ENCODE measurements around the gene MAPK9.
A peak's percentile ranks its signal among the peaks of the same experiment; 100 is the strongest.
"Not testable (repeated sequence)": the region's sequence is repeated elsewhere in the genome, so short reads cannot be mapped to it uniquely, and the experiment has no call there.

The MAPK9 gene

GRCh38 chr5:180222056-180222455, 69.8 kb downstream of the MAPK9 start:
- DNase-seq, result no peak

DNA sequence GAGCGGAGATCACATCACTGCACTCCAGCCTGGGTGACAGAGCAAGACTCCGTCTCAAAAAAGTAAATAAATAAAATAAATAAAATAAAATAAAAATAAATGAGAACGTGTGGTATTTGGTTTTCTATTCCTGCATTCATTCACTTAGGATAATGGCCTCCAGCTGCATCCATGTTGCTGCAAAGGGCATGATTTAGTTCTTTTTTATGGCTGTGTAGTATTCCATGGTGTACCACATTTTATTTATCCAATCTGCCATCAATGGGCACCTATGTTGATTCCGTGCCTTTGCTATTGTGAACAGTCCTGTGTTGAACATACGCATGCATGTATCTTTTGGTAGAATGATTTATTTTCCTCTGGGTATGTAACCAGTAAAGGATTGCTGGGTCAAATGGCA, 74.1 kb downstream of the MAPK9 start:
- no peak for DNase-seq

DNA sequence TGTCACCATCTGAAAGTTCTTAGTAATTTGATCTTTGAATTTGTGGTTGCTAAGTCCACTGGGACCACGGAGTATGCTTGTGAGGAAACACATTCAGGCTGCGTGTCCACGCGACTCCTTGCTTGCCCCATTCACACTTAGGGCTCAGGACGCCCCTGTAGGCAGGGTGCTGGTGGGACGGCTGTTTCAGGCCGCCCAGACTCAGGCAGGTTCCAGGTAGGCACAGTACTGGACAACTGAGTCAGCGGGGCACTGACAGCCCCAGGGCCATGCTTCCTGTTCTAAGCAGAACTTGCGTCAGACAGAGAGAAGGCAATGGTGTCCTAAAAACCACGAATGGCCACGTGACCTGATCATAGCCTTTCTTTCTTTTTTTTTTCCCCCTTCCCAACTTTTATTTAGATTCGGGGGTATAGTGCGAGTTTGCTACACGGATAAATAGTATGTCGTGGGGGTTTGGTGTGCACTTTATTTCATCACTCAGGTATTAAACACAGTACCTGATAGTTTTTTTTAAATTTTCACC, 75.2 kb downstream of the MAPK9 start:
- no peak for DNase-seq

GRCh38 chr5:180215783-180216630, 75.9 kb downstream of the MAPK9 start:
- DNase-seq, result no peak

- no peak for DNase-seq
These were observed 76.8 kb downstream of the MAPK9 start for GRCh38 chr5:180214870-180215770.

GRCh38 chr5:180213657-180214207, 78.2 kb downstream of the MAPK9 start:
- no peak for DNase-seq

DNA sequence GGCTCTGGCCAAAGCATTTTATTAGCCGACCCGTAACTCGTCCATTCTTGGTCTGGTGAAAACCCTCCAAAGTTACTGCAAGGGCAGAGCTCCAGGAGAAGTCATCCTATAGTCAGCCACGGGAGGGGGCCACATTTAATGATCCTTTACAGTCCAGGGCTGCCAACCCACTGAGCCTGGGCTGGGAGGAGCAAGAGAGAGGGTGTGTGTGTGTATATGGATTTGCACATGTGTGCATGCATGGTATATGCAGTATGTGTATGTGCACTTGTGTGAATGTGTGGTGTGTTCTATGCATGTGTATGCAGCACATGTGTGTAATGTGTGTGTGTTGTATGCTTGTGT, 78.7 kb downstream of the MAPK9 start:
- no peak for DNase-seq

GRCh38 chr5:180212363-180213255, 79.3 kb downstream of the MAPK9 start:
- no peak for DNase-seq

DNA sequence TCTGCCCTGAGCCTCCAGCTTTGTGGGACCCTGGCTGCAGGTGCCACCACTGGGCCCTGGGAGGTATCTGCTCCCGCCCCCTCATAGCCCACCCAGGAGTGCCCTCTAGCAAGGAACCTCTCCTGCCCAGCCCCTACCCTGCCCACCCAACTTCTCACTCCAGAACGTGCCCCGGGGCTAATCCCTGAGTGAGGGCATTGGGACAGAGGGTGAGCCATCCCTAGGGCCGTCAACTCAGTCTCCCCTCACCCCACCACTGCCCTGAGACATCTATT, 80.2 kb downstream of the MAPK9 start:
- no peak for DNase-seq

DNA sequence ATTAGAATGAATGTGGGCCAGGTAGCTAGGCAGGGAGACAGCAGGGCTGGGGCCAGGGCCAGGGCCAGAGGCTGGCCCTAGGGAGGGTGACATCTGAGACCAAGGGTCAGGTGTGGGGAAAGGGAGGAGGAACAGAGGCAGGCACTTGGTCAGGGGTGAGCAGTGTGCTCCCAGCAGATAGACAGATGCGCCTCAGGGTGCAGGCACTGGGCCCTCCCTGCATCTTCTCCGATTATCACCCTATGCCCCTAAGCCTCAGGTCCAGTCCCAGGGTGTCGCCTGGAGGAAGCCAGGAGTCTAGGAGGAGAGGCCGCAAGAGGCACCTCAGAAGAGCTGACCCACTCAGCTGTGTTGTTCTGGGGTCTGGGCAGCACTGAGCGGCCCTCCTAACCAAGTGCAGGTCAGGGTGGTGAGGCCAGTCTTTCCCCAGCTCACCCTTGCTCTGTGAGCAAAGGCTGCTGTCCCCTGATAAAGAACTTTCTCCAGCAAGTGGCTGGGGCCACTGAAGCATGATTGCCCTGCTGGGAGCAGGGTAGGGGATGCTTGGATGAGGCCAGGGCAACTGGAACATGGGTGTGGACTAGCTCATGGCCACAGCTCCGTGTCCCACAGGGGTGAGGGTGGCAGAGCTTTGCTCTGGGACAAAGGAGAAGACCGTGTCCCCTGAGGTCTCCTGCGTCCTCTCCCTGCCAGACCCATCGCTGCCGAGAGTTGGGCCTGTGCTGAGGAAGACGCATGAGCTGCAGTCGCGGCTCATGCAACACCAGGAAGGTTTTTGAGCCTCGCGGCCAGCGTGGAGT, 80.7 kb downstream of the MAPK9 start:
- DNase-seq, result no peak

- DNase-seq, result not testable (repeated sequence)
These were observed 81.8 kb downstream of the MAPK9 start for GRCh38 chr5:180210077-180210476.

GRCh38 chr5:180209137-180209581, 82.7 kb downstream of the MAPK9 start, which contains the start of gene RASGEF1C:
RASGEF1C (minus strand) TSS chr5:180209211; CDS start chr5:180138052, 71,159 bp downstream.
- DNase-seq, result peak in 3 of 4 experiments; percentile 15 to 59 (median 30)

GRCh38 chr5:180208435-180209081, 83.3 kb downstream of the MAPK9 start:
- no peak for DNase-seq

GRCh38 chr5:180208038-180208434, 83.8 kb downstream of the MAPK9 start:
- no peak for DNase-seq

GRCh38 chr5:180207593-180207992, 84.3 kb downstream of the MAPK9 start:
- no peak for DNase-seq

GRCh38 chr5:180206993-180207392, 84.9 kb downstream of the MAPK9 start:
- no peak for DNase-seq

DNA sequence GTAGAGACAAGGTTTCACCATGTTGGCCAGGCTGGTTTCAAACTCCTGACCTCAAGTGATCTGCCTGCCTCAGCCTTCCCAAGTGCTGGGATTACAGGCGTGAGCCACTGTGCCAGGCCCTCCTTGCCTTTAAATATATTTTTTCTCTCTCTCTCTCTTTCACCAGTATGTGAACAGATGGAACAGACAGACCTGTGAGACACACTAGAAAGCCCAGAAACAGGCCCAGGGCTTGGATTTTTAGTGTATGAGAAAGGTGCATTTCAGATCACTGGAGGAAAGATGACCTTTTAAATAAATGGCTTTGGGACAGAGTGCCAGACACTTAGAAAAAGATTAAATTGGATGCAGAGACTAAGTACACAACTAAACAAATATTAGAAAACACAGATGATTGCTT, 86.0 kb downstream of the MAPK9 start:
- DNase-seq, result no peak

DNA sequence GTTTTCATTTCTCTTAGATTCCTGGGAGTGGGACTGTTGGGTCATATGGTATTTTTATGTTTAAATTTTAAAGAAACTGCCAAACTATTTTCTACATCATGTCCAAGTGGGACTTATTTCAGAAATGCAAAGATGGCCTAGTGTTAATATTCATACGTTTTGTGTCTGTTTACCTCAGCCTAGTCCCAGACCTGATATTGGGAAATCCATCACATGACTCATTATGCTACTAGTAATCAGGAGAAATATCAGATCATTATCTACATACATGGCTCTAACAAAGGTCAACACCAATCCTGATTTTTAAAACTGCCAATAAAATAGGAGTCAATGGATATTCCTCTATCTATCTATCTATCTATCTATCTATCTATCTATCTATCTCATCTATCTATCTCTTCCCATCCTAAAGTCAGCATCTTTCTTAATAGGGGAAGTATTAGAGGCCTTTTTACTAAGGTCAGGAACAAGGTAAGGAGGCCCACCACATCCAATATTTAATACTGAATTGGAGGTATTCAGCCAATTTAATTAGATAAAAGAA, 87.5 kb downstream of the MAPK9 start:
- DNase-seq, result no peak

DNA sequence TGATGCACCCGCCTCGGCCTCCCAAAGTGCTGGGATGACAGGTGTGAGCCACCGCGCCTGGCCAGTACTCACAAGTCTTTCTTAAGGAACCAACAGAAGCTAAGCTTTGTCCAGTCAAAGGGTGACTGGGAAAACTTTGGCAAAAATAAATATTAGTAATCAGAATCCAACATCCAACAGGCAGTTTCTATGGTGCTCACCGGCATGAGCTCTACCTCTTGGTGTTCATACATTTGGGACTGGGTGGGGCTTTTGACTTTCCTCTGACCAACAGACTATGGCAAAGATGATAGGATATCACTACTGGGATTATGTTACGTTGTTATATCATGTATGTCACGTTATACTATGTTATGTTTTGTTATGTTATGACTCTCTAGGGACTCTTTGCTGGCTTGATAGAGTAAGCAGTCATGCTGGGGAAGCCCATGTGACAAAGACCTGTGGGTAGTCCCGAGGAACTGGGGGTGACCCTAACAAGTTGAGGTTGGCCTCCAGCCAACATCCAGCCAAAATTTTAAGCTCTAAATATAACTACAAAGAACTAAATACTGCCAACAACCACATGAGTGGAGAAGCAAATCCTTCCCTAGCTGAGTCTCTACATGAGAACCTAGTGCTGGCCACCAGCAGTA, 88.8 kb downstream of the MAPK9 start:
- DNase-seq, result no peak
